PC-9 (cell line): ENCODE measurements around the gene DENND4A. TPM values are rescaled to one million over a fixed set of nuclear protein-coding genes. Genes with fewer than 3 reads are reported as not detected.

Experiments used
- BruUV-seq: library from RNA; stranded (reverse); fragments of 400-500 nt; replicated peaks from 2 replicates; lab custom pipeline; 2021; lab: Mats Ljungman, UMichigan
- CTCF ChIA-PET: fragments of 300-600 bp; sonication (Branson Sonifier 250); formaldehyde crosslinking; loops from one replicate; lab custom pipeline; 2022; ENCODE audit warnings: antibody characterized with exemption; lab: Charles Lee
- POLR2A ChIA-PET: fragments of 300-600 bp; sonication (Branson Sonifier 250); formaldehyde crosslinking; loops from one replicate; lab custom pipeline; 2022; ENCODE audit warnings: antibody characterized with exemption; ENCODE audit not compliant: unreplicated experiment; lab: Charles Lee
- DNase-seq, 2 experiments: peaks; one replicate each; pipeline versions ENCODE4 v3.0.0 to v3.0.0-alpha.2; 2015 to 2022; ENCODE audit warnings: mixed read lengths in 1 of 2
- H2AFZ ChIP-seq: fragments of 200-600 bp; sonication (generic); 2 replicates; pipeline ENCODE4 v1.8.1; 2017; ENCODE audit warnings: antibody characterized with exemption
- H3F3A ChIP-seq: fragments of 200-600 bp; sonication (generic); 2 replicates; pipeline ENCODE4 v1.8.1; 2017; ENCODE audit warnings: antibody characterized with exemption, mild to moderate bottlenecking, low read depth; ENCODE audit not compliant: insufficient read depth
- H3K27ac ChIP-seq: fragments of 200-600 bp; sonication (generic); 2 replicates; pipeline ENCODE4 v1.6.1; 2016; ENCODE audit warnings: mixed run types
- H3K27me3 ChIP-seq: fragments of 200-600 bp; sonication (generic); 2 replicates; pipeline ENCODE4 v1.6.1; 2016; ENCODE audit warnings: low read depth, mixed run types; ENCODE audit not compliant: insufficient read depth
- H3K36me3 ChIP-seq: fragments of 200-600 bp; sonication (generic); 2 replicates; pipeline ENCODE4 v1.6.1; 2016; ENCODE audit warnings: low read depth, mixed run types
- H3K4me1 ChIP-seq: fragments of 200-600 bp; sonication (generic); replicated peaks from 2 replicates; pipeline ENCODE4 v1.6.1; 2016; ENCODE audit warnings: mixed run types; ENCODE audit not compliant: insufficient read depth
- H3K4me2 ChIP-seq: fragments of 200-600 bp; sonication (generic); 2 replicates; pipeline ENCODE4 v1.6.1; 2017; ENCODE audit warnings: mixed run types
- H3K4me3 ChIP-seq: fragments of 200-600 bp; sonication (generic); 2 replicates; pipeline ENCODE4 v1.6.1; 2016; ENCODE audit warnings: mixed run types
- H3K79me2 ChIP-seq: fragments of 200-600 bp; sonication (generic); 2 replicates; pipeline ENCODE4 v1.6.1; 2017; ENCODE audit warnings: low read depth, mixed run types
- H3K9me2 ChIP-seq: fragments of 200-600 bp; sonication (generic); 2 replicates; pipeline ENCODE4 v1.8.1; 2017; ENCODE audit warnings: mild to moderate bottlenecking; ENCODE audit not compliant: insufficient read depth
- H3K9me3 ChIP-seq: fragments of 200-600 bp; sonication (generic); 2 replicates; pipeline ENCODE4 v1.8.1; 2016; ENCODE audit warnings: low read depth; ENCODE audit not compliant: insufficient read depth
- H4K20me1 ChIP-seq: fragments of 200-600 bp; sonication (generic); 2 replicates; pipeline ENCODE4 v1.8.1; 2017; ENCODE audit not compliant: insufficient read depth
- CTCF ChIP-seq: fragments of 200-600 bp; sonication (generic); conservative IDR thresholded peaks from 2 replicates; pipeline ENCODE4 v1.6.1; 2017; ENCODE audit warnings: mixed run types, antibody characterized with exemption, mild to moderate bottlenecking, moderate library complexity
- EZH2 ChIP-seq: fragments of 200-600 bp; sonication (generic); IDR thresholded peaks from 2 replicates; pipeline ENCODE4 v1.8.0; 2017; ENCODE audit warnings: antibody characterized with exemption, low read depth
- intact Hi-C: fragments of 100-400 bp; cut with micrococcal nuclease; formaldehyde crosslinking; loops from one replicate; pipeline ENCODE4 v1.10.0; 2022; ENCODE audit not compliant: unreplicated experiment
- total RNA-seq: library from RNA; stranded (reverse); gene quantifications from 2 replicates; pipeline ENCODE4 v1.2.3, GENCODE V29; 2021

DENND4A gene
- total RNA-seq, 1 experiment from 2014 or later: 16.3 TPM

- H2AFZ ChIP-seq: no peak overlapping the region
- no peaks in the 10 kb centered on the region for H3K36me3 ChIP-seq
- no peaks in the 10 kb centered on the region for H3K27me3 ChIP-seq
- ChIA-PET CTCF (interaction anchor here (1.1 kb wide), 1 partner anchor 197 kb away, joined by 5 read pairs; no protein-coding TSS in a partner anchor), POLR2A (no interaction called here)
- peak; percentile 77 for TF ChIP-seq CTCF
- no peak for TF ChIP-seq EZH2
- H3K9me3 ChIP-seq: no peaks in the 10 kb centered on the region
- H3K79me2 ChIP-seq: no peaks in the 10 kb centered on the region
- intact Hi-C loops: loop anchor here (10.0 kb wide), 1 partner anchor 326 kb away; no protein-coding TSS in a partner anchor
- no peaks in the 10 kb centered on the region for H4K20me1 ChIP-seq
- no peak overlapping the region for H3K4me2 ChIP-seq
- no peaks in the 10 kb centered on the region for H3K9me2 ChIP-seq
- no TSS peak for BruUV-seq
- H3F3A ChIP-seq: no peaks in the 10 kb centered on the region
- DNase-seq: peak; percentile 19 to 57
- H3K27ac ChIP-seq: no peak overlapping the region
- 0 out of 2 replicates have a peak, but pooled peaks cover 6% of the 10 kb centered on the region for H3K4me1 ChIP-seq
- no peak overlapping the region for H3K4me3 ChIP-seq
Measured at GRCh38 chr15:65638681-65639089, 153.4 kb downstream of the DENND4A start.

- Histone ChIP-seq H3K4me3 (no peak overlapping the region), H3K79me2 (no peaks in the 10 kb centered on the region), H3K27ac (no peak overlapping the region), H3K36me3 (no peaks in the 10 kb centered on the region), H4K20me1 (no peaks in the 10 kb centered on the region), H3K4me2 (no peak overlapping the region), H3K9me2 (no peaks in the 10 kb centered on the region), H3K27me3 (no peaks in the 10 kb centered on the region), H3F3A (no peaks in the 10 kb centered on the region), H2AFZ (no peak overlapping the region), H3K4me1 (0 out of 2 replicates have a peak, but pooled peaks cover 6% of the 10 kb centered on the region), H3K9me3 (no peaks in the 10 kb centered on the region)
- DNase-seq: no peak
- intact Hi-C loops: loop anchor here (10.0 kb wide), 1 partner anchor 327 kb away; no protein-coding TSS in a partner anchor
- no peak for TF ChIP-seq EZH2
- TF ChIP-seq CTCF: no peak
- CTCF ChIA-PET: interaction anchor here (0.5 to 1.1 kb wide), 2 partner anchors 25 to 198 kb away, joined by 5 read pairs; no protein-coding TSS in a partner anchor
- BruUV-seq: no TSS peak
- POLR2A ChIA-PET: interaction anchor here (0.6 kb wide), 1 partner anchor 15 kb away, joined by 14 read pairs; no protein-coding TSS in a partner anchor
Measured at GRCh38 chr15:65638109-65638508, 154.0 kb downstream of the DENND4A start.

- no peaks in the 10 kb centered on the region for H3K9me2 ChIP-seq
- intact Hi-C loops: loop anchor here (10.0 kb wide), 1 partner anchor 330 kb away; no protein-coding TSS in a partner anchor
- ChIA-PET POLR2A (no interaction called here), CTCF (no interaction called here)
- H3F3A ChIP-seq: no peaks in the 10 kb centered on the region
- no peak overlapping the region for H3K4me3 ChIP-seq
- no peak overlapping the region for H3K4me2 ChIP-seq
- no peak for DNase-seq
- no peaks in the 10 kb centered on the region for H3K79me2 ChIP-seq
- H3K27me3 ChIP-seq: no peaks in the 10 kb centered on the region
- no peaks in the 10 kb centered on the region for H4K20me1 ChIP-seq
- 0 out of 2 replicates have a peak, but pooled peaks cover 6% of the 10 kb centered on the region for H3K4me1 ChIP-seq
- TF ChIP-seq CTCF (no peak), EZH2 (no peak)
- H3K9me3 ChIP-seq: no peaks in the 10 kb centered on the region
- BruUV-seq: no TSS peak
- no peak overlapping the region for H3K27ac ChIP-seq
- no peaks in the 10 kb centered on the region for H3K36me3 ChIP-seq
- H2AFZ ChIP-seq: no peak overlapping the region
Measured at GRCh38 chr15:65634356-65634755, 157.7 kb downstream of the DENND4A start.
